Spleen (tissue), 11 donors: ENCODE data around the gene LRRK1. TPM values are rescaled to one million over a fixed set of nuclear protein-coding genes. Genes with fewer than 3 reads are reported as not detected.

Source experiments
- DNase-seq: peaks from one replicate; pipeline ENCODE4 v3.0.0-alpha.2; 2020
- H3K27ac ChIP-seq, 8 donors: fragments of 200-600 bp; sonication (generic) in 7 of 8; 1 replicate in 4 of 8; 2 replicates in 4 of 8; pipeline versions ENCODE4 v1.5.0 to v1.8.0; 2016 to 2021; ENCODE audit warnings: inconsistent platforms in 4 of 8, mild to moderate bottlenecking in 4 of 8, moderate library complexity in 1 of 8
- H3K27me3 ChIP-seq, 7 donors: fragments of 200-600 bp; sonication (generic) in 6 of 7; replicated peaks in 1 of 7; 1 replicate in 4 of 7; 2 replicates in 3 of 7; pipeline versions ENCODE4 v1.5.0 to v1.8.0; 2016 to 2021; ENCODE audit warnings: inconsistent platforms in 3 of 7, mild to moderate bottlenecking in 1 of 7
- H3K36me3 ChIP-seq, 6 donors: fragments of 200-600 bp; sonication (generic) in 5 of 6; 1 replicate in 4 of 6; 2 replicates in 2 of 6; pipeline versions ENCODE4 v1.5.0 to v1.8.0; 2016 to 2021; ENCODE audit warnings: inconsistent platforms in 2 of 6
- H3K4me1 ChIP-seq, 6 donors: fragments of 200-600 bp; sonication (generic) in 5 of 6; 1 replicate in 3 of 6; 2 replicates in 3 of 6; pipeline versions ENCODE4 v1.5.0 to v1.8.0; 2016 to 2021; ENCODE audit warnings: inconsistent platforms in 3 of 6
- H3K4me3 ChIP-seq, 8 donors: fragments of 200-600 bp; sonication (generic) in 7 of 8; 1 replicate in 4 of 8; 2 replicates in 4 of 8; pipeline versions ENCODE4 v1.5.0 to v1.8.0; 2016 to 2021; ENCODE audit warnings: inconsistent platforms in 4 of 8, mild to moderate bottlenecking in 4 of 8, moderate library complexity in 2 of 8
- H3K9me3 ChIP-seq, 8 donors: fragments of 200-600 bp; sonication (generic) in 7 of 8; 1 replicate in 4 of 8; 2 replicates in 4 of 8; pipeline versions ENCODE4 v1.5.0 to v1.8.0; 2016 to 2021; ENCODE audit warnings: inconsistent platforms in 4 of 8
- CTCF ChIP-seq, 11 experiments: fragments of 200-600 bp in 7 of 11; fragments of 450-650 bp in 4 of 11; sonication (generic) in 4 of 11; IDR thresholded peaks in 8 of 11; conservative IDR thresholded peaks in 3 of 11; 1 replicate in 7 of 11; 2 replicates in 4 of 11; pipeline versions ENCODE4 v1.4.0 to v1.8.0; 2016 to 2021; ENCODE audit warnings: antibody characterized with exemption in 11 of 11, inconsistent platforms in 4 of 11, mild to moderate bottlenecking in 1 of 11
- POLR2A ChIP-seq, 3 donors: fragments of 450-650 bp; IDR thresholded peaks; one replicate each; pipeline ENCODE4 v1.5.1; 2017; ENCODE audit warnings: antibody characterized with exemption in 3 of 3, mild to moderate bottlenecking in 1 of 3
- POLR2AphosphoS5 ChIP-seq, 3 donors: sonication (generic); formaldehyde crosslinking; IDR thresholded peaks; one replicate each; pipeline ENCODE4 v1.5.1; 2017; ENCODE audit warnings: antibody characterized with exemption in 3 of 3
- WGBS, 5 donors: extraction: QIAGEN DNeasy Blood & Tissue Kit in 3 of 5; methylation state at CpG; one replicate each; pipeline versions ENCODE4 v1.1.5 to v1.1.7; 2013 to 2018; 5-methylcytosine and 5-hydroxymethylcytosine counted together
- intact Hi-C: fragments of 100-400 bp; cut with DNase I; formaldehyde crosslinking; loops from one replicate; pipeline ENCODE4 v1.15.0; 2023; ENCODE audit warnings: low total_unique reads
- polyA plus RNA-seq, 3 donors: library from polyadenylated mRNA; stranded (reverse); fragments of 200-250 nt; gene quantifications; one replicate each; pipeline ENCODE4 v1.2.1, GENCODE V29; 2013
- total RNA-seq, 7 donors: library from RNA; depleted of rRNA in 3 of 7; stranded (reverse); fragments of >200 nt in 3 of 7; fragmentation: NEBNext Ultra II Directional in 4 of 7; extraction: Animal tissue kit (Norgen Biotek cat#: 25700) in 4 of 7; gene quantifications; one replicate each; pipeline versions ENCODE4 v1.1.0 to v1.2.1, GENCODE V29; 2016 to 2021
- donor health status: healthy with polysubstance abuse.
- donor health status: DM: no; HTN: no; CAD: no; lungs with moderate emphysema.
- donor health status: DM: no; HTN: no; CAD: no.
- donor health status: Bipolar disorder and iron deficiency.
- donor health status: healthy.
- donor health status: DM: no; HTN: no; CAD: no.
- donor health status: DM: yes; HTN: yes; CAD: no.

LRRK1 gene
- total and polyA plus RNA-seq, 10 donors = 12.0 to 60.2 (median 48.8) TPM

- intact Hi-C loops = no loop called here
- Histone ChIP-seq H3K36me3 (no peaks in the 10 kb centered on the region), H3K27ac (no peak overlapping the region), H3K27me3 (no peaks in the 10 kb centered on the region), H3K4me3 (no peak overlapping the region), H3K4me1 (no peaks in the 10 kb centered on the region), H3K9me3 (peaks cover 0 to 6% (median 0%) of the 10 kb centered on the region in 8 donors)
- DNase-seq = peak; percentile 54
- no peak for TF ChIP-seq CTCF (IDR thresholded peaks at IDR 0.05 in 8 of 11, conservative IDR thresholded peaks at IDR 0.05 in 3 of 11)
- no peak for TF ChIP-seq POLR2AphosphoS5 (IDR thresholded peaks at IDR 0.05)
- TF ChIP-seq POLR2A (IDR thresholded peaks at IDR 0.05) = no peak
- WGBS, 5 donors = 91 to 97% (median 95%) methylated on average over 7 of the region's 7 CpGs
These were observed 189.6 kb downstream of the LRRK1 start for GRCh38 chr15:101108791-101109190.

GRCh38 chr15:101110681-101111569, 191.8 kb downstream of the LRRK1 start:
- peaks cover 0 to 9% (median 0%) of the 10 kb centered on the region in 7 donors for H3K27me3 ChIP-seq
- H3K36me3 ChIP-seq = no peaks in the 10 kb centered on the region
- no peak for TF ChIP-seq POLR2AphosphoS5 (IDR thresholded peaks at IDR 0.05)
- TF ChIP-seq POLR2A (IDR thresholded peaks at IDR 0.05) = no peak
- TF ChIP-seq CTCF (IDR thresholded peaks at IDR 0.05 in 8 of 11, conservative IDR thresholded peaks at IDR 0.05 in 3 of 11) = no peak
- no peak overlapping the region for H3K27ac ChIP-seq
- DNase-seq = peak; percentile 48
- intact Hi-C loops = no loop called here
- H3K4me3 ChIP-seq = no peak overlapping the region
- H3K4me1 ChIP-seq = peaks cover 0 to 6% (median 5%) of the 10 kb centered on the region in 6 donors
- H3K9me3 ChIP-seq = peaks cover 0 to 6% (median 0%) of the 10 kb centered on the region in 8 donors
- 81 to 95% (median 88%) methylated on average over 21 to 23 of the region's 23 CpGs for WGBS, 5 donors

- peak; percentile 61 for DNase-seq
- WGBS, 5 donors = 62 to 85% (median 81%) methylated on average over 3 to 16 of the region's 16 CpGs
- intact Hi-C loops = no loop called here
These were observed 192.6 kb downstream of the LRRK1 start for GRCh38 chr15:101111570-101112262.

More at GRCh38 chr15:101111570-101112262, 192.6 kb downstream of the LRRK1 start:
- Histone ChIP-seq H3K4me1 (peaks cover 0 to 13% (median 11%) of the 10 kb centered on the region in 6 donors), H3K36me3 (no peaks in the 10 kb centered on the region), H3K27ac (no peak overlapping the region), H3K27me3 (peaks cover 0 to 9% (median 0%) of the 10 kb centered on the region in 7 donors), H3K9me3 (peaks cover 0 to 6% (median 0%) of the 10 kb centered on the region in 8 donors), H3K4me3 (no peak overlapping the region)
- TF ChIP-seq POLR2AphosphoS5 (IDR thresholded peaks at IDR 0.05) = no peak
- no peak for TF ChIP-seq CTCF (IDR thresholded peaks at IDR 0.05 in 8 of 11, conservative IDR thresholded peaks at IDR 0.05 in 3 of 11)
- TF ChIP-seq POLR2A (IDR thresholded peaks at IDR 0.05) = no peak
